HG03460 (cell line): Measurements from ENCODE around the gene DHX35.

Experiments used
- ATAC-seq: cut with Tn5 transposase; IDR thresholded peaks from one replicate; pipeline ENCODE4 v1.9.1; 2021; ENCODE audit not compliant: unreplicated experiment

Gene DHX35

GRCh38 chr20:39019027-39019426, 56.9 kb downstream of the DHX35 start:
- no peak for ATAC-seq

- peak; percentile 71 for ATAC-seq
Measured at GRCh38 chr20:39019805-39020325, 57.7 kb downstream of the DHX35 start.

DNA sequence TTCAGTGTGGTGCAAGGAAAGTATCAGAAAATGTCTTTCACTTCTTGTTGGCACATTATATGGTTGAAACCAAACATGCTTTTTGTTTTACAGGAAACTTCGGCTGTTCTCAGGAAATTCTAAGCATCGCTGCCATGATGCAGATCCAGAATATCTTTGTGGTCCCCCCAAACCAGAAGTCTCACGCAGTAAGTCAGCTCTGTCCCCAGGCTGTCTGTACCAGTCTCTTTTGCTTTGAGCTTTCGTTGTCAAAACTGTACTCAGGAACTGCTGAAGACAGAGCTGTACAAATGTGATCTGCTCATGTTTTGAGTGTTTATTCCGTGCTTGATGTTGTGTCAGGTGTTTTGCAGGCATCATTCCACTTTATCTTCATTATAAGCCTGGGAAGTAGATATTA, 59.6 kb downstream of the DHX35 start:
- no peak for ATAC-seq

DNA sequence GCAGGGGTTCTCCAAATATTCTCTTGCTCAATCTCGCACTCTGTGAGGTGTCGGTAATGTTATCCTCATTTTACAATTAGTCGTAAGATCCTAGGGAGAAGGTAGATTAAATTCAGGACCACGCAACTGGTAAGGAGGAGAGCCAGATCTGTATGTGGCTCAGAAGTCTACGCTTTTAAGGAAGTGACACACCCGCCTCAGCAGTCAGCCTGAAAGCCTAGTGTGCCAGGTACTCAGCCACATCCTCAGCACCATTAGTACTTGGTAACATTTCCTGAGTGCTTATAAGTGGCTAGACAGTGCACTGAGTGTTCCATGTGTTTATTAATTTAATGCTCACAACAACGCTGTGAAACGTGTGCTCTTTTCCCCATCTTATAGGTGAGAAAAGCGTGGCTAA, 63.7 kb downstream of the DHX35 start:
- no peak for ATAC-seq

DNA sequence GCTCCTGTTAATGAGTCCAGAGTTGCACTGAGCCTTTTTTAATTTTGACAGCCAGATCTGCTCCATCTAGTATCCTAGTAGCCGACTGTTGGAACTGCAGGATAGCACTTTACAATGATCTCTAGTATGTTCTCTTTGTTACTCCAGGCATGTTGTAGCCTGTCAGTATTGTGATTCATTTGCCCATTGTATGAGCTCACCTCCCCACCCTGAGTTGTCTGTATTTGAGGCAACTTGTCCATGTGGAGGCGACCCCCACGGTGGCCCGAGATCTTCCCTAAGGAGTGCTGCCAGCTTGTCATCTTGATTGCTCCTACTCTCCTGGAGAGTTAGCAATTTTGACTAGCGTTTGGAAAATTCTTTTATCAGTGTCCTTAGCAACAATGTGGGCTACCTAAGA, 67.2 kb downstream of the DHX35 start:
- ATAC-seq: no peak

DNA sequence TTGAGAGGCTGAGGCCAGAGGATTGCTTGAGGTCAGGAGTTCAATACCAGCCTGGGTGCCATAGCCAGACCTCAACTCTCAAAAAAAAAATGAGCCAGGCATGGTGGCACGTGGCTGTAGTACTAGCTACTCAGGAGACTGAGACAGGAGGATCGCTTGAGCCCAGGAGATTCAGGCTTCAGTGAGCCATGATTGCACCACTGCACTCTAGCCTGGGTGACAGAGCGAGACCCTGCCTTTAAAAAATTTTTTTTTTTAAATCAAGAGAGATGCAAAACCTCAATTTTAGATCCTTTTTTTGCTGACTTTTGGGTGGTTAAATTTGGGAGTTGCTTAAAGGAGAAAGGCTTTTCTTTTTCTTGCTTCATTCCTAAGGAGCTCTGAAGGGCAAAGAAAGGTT, 70.9 kb downstream of the DHX35 start:
- no peak for ATAC-seq

- ATAC-seq: no peak
Measured at GRCh38 chr20:39036011-39036410, 73.9 kb downstream of the DHX35 start.

DNA sequence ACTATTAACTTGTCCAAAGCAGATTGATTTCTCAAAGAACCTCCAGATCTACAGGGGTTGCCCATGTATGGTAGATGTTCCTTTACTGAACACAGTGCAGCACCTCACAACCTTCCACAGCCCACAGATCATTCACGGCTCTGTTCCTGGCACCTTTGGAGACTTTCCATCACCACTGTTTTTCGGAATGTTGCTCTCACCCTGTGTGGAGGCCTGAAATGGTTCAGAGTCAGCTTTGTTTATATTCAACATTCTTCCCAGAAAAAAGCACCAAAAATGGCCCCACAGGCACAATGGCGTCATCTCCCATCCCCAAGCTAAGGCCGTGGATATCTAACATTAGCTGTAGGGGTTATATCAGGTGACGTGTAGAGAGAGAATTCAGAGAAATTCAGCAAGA, 74.7 kb downstream of the DHX35 start:
- ATAC-seq: no peak

DNA sequence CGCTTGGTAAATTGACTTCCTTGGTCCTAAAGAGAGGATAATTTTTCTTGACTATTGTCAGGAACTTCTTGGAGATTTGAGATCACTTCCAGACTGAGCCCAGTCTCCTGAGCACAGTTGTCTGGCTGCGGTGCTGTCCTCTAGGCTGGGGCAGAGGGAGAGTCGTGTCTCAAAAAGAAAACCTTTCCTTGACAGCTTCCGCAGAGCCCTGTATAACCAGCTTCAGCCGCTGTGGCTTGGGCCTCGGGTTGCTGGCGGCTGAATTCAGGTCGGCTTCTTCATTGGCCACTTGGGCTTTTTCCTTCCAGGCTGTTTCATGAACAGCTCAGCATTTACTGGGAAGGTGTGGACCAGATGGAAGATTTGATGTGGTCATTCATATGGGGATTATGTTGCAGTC, 75.9 kb downstream of the DHX35 start:
- ATAC-seq: no peak

DNA sequence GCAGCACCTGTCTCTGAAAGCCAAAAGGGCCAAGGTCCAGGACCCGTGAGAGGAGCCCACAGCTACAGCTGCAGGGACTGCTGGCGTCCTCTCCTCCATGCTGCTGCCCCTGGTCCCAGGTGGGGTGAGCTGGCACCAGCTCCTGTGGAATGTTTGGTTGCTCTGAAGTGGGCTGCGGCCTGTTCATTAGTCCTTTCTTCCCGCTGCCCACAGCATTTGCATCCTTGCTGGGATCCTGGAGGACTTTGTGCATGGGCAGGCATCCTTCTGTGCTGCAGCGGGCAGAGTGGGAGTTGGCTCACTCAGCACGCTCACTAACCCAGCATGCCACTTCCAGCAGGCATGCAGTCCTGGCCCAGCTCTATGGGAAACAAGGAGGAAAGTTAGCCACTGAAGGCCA, 76.4 kb downstream of the DHX35 start:
- no peak for ATAC-seq

DNA sequence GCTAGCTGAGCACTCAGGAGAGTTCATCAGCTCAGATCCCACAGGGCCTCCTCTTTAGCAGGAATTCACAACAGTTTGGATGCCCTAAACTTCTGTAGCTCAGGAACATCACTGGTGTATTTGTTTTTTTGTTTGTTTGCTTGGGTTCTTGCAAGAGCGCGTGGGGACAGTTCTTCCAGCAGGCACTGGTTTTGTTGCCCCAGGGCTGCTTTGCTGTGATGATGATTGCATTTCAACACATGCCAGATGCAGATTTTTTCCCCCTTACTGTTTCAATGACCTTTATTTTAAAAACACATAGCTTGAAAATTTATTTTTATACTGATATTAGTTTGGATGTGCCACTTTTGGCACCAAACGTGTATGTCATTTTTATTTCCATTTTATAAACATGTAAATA, 77.1 kb downstream of the DHX35 start:
- no peak for ATAC-seq

DNA sequence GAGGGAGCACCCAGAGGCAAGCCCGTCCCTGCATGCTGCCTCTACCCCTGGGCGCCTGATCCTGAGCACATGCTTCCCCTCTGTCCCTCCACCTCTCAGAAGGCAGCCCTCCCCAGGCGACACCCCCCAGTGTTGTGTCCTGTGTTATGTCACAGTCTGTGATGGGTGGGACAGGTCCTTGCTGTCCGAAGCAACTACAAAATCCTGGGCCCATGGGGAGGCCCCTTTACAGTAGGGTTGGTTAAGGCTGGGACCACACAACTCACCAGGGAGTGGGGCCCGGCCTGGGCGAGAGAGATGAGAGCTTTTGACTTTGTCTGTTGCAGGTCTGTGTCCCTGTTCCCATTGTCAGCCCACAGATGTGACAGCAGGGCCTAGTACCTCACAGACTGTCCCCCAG, 78.0 kb downstream of the DHX35 start:
- no peak for ATAC-seq

DNA sequence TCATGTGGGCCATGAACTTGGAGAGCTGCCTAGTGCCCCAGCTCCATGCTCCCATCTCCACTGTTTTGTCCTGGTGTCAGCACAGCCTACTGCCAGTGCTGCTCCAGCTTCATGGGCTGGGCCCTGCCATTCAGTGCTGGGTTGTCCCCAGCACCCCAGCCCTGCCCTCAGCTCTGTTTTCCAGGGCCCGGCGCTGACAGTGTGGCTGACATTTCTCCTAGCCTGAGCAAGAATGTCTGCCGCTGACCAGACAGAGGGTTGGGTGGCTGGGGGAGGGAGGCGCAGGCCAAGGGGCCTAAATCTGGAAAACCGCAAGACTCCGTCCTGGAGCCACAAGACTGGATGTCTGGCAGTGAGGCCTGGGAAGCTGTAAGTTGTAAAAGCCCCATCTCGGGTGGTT, 78.9 kb downstream of the DHX35 start:
- no peak for ATAC-seq

DNA sequence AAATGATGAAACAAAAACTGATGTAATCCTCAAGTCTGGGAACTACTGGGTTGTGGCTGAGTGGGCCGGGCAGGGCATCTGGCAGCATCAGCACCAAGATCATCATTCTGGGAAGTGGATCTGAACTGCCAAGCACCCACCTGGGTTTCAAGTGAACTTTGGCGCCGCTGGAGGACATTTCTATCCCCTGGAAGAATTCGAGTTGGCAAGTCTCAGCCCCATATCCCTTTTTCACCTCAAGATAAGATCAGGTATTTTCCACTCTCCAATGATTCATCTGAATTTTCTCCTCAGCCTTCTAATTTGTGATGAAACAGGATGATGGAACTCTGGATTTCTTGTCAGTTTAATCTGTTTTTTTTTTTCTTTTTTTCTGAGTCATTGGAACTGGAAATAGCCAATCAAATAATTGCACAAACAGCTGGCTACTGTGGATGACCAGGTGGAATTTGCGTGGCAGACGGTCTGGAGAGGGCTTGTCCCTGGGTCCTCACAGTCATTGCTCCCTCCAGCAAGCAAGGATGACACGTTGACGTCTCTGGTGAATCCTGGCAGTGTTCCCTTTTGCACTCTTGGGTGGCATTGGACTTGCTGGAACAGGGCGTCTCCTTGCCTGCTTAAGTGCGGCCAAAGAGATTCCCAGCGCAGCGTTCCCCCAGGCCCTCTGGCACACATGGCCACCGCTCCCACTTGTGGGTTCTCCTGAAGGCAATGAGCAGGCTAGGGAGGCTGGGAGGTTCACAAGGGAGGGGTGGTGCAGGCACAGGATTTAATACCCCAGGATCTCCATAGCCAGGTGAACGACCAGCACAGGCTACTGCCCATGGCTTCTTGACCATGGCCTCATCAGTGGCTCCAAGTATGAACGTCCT, 80.4 kb downstream of the DHX35 start:
- no peak for ATAC-seq

DNA sequence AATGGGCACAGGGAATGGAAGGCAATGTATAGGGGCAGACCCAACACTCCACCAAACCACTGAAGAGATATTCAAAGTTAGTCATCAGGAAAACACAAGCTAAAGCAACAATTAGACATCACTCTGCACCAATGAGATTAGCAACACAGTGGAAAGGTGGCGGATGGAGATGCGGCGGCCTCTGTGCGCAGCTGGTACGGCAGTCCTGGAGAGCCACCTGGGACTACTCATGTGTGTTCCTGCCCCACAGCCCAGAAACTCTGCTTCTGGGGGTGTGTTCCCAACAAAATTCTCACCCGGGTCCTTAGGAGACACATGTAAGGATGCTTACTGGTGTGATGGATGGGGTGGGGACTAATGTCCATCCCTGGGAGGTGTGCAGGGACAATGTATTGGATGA, 82.4 kb downstream of the DHX35 start:
- ATAC-seq: no peak

- no peak for ATAC-seq
Measured at GRCh38 chr20:39045676-39046075, 83.5 kb downstream of the DHX35 start.

DNA sequence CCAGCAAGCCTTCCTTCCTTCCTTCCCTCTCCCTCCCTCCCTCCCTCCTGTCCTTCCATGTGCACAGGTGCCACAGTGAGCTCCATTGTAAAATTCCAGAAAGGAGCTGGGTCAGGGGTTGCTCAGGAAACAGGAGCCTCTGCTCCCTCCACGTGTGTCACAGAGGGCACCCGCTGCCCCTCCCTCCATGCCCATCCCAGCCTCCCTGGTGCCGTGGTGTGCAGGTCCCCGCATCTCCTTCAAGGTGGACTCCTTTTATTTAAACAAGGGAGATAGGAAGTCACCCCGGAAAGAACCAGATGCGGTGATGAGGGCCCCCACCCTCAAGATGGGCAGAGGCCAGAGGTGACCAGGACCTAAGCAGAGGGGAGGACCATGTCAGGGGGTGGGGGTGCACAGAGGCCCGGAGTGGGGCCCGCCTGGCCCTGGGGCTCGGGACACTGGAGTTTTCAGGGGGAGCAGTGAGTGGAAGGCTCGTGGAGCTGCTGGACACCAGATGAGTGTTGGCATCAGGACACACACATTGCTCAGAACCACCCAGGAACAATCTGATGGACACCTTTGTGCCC, 85.4 kb downstream of the DHX35 start:
- no peak for ATAC-seq

DNA sequence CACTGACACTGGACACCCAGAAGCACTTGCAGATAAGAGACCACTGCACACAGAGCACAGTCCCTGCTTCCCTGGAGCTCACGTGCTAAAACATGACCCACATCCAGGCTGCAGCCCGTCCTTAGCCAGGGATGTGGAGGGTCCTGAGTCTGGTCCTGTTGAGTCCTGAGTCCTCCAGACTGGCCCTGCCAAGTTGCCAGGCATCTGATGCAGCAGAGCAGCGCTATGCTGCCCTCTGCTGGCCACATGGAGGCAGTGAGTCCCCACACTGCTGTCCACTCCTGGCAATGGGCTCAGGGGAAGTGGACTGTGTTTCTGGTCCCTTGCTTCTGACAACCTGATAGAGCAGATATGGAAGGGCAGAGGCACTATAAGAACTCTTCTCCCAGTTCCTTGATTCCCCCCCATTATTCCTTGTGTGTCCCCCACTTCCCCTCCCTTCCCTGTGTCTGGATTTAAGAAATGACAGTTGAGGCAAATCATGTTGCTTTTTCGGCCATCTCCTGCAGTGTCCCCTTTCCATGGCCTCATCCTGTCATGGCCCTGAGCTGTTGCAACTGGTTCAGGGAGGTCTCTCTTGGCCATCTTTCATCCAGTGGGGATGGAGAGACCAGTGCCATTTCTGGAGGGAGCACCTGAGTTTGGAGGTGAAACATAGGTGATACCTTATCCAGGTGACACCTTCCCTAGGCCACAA, 86.0 kb downstream of the DHX35 start:
- ATAC-seq: peak; percentile 54

GRCh38 chr20:39049148-39049547, 87.0 kb downstream of the DHX35 start:
- no peak for ATAC-seq

GRCh38 chr20:39049684-39050554, 87.8 kb downstream of the DHX35 start:
- peak; percentile 77 for ATAC-seq

DNA sequence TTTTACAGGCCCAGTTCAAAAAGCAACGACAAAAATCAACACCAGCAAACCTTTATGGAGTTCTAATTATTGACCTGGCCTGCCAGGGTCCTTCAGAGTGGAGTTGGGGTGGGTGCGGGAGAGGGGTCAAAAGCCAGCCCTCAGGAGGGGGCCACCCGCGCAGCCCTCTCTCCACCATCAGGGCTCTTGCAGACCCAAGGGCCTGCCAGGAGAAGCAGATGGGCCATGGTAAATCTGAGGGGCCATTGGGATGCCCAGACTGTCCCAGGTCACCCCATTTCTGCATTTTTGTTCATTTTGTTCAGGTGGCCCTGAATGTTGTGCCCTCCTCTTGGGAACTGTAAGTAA, 88.4 kb downstream of the DHX35 start:
- ATAC-seq: no peak
